Measurements from ENCODE around the gene MMP24.
A peak's percentile ranks its signal among the peaks of the same experiment; 100 is the strongest.

MMP24 gene

DNA sequence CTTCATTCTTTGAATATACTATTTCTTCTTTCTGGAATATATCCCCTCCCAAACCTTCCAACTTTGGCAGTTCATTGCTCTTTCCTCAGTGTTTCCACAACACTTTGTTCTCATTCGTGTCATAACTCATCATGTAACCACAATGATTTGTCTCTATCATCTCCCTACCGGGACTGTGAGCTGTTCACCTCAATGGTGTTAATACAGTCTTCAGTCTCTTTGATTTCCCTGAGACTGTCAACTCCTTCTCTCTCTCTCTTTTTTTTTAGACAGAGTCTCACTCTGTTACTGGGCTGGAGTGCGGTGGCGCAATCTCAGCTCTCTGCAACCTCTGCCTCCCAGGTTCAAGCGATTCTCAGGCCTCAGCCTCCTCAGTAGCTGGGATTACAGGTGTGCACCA lies 2.5 kb upstream of the MMP24 start:
- 95 to 99% methylated on average over 4 to 5 of the region's 5 CpGs for WGBS, 2 experiments (ENCODE audit: insufficient coverage in 2 of 2)
- Histone ChIP-seq H3K9me3 (ENCODE audit: control insufficient read depth, low read length) (no peaks in the 10 kb centered on the region), H3K27ac (ENCODE audit: low read depth, low read length, severe bottlenecking) (no peak overlapping the region), H3K4me1 (ENCODE audit: control insufficient read depth, insufficient read depth, low read length, poor library complexity, severe bottlenecking) (peaks cover 10% of the 10 kb centered on the region), H3K4me3 (ENCODE audit: extremely low read depth, insufficient read depth, low read length, poor library complexity, severe bottlenecking) (no peak overlapping the region), H3K36me3 (ENCODE audit: control insufficient read depth, insufficient read depth, low read length) (no peaks in the 10 kb centered on the region)

DNA sequence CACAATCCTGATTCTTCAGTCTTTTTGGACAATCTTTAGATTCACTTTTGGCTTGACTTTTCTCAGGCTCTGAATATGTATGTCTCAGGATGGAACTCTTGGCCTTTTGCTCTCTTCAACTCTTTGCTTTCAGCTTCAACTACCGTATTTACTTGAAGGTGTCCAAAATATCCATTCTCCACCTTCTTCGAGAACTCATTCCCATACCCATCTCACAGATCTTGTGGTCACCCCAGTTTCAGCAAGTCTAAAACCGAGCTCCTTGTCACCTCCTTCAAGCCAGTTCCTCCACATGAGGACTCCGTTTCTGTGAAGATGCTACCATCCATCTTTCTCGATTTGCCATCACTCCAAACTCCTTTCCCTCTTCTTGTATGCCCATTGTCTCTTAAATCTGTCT lies 2.0 kb upstream of the MMP24 start:
- Histone ChIP-seq H3K36me3 (ENCODE audit: control insufficient read depth, insufficient read depth, low read length) (no peaks in the 10 kb centered on the region), H3K27ac (ENCODE audit: low read depth, low read length, severe bottlenecking) (no peak overlapping the region), H3K4me3 (ENCODE audit: extremely low read depth, insufficient read depth, low read length, poor library complexity, severe bottlenecking) (no peak overlapping the region), H3K9me3 (ENCODE audit: control insufficient read depth, low read length) (no peaks in the 10 kb centered on the region), H3K4me1 (ENCODE audit: control insufficient read depth, insufficient read depth, low read length, poor library complexity, severe bottlenecking) (peaks cover 10% of the 10 kb centered on the region)
- WGBS, 2 experiments (ENCODE audit: insufficient coverage in 2 of 2) = 86 to 89% methylated on average over 5 of the region's 5 CpGs

- no peaks in the 10 kb centered on the region for H3K36me3 ChIP-seq (ENCODE audit: control insufficient read depth, insufficient read depth, low read length)
- peaks cover 10% of the 10 kb centered on the region for H3K4me1 ChIP-seq (ENCODE audit: control insufficient read depth, insufficient read depth, low read length, poor library complexity, severe bottlenecking)
- H3K4me3 ChIP-seq (ENCODE audit: extremely low read depth, insufficient read depth, low read length, poor library complexity, severe bottlenecking) = no peak overlapping the region
- H3K27ac ChIP-seq (ENCODE audit: low read depth, low read length, severe bottlenecking) = peak overlapping the region; percentile 23
- 59 to 70% methylated on average over 3 to 6 of the region's 9 CpGs for WGBS, 2 experiments (ENCODE audit: insufficient coverage in 2 of 2)
- no peaks in the 10 kb centered on the region for H3K9me3 ChIP-seq (ENCODE audit: control insufficient read depth, low read length)
Measured at GRCh38 chr20:35225319-35226125, 968 bp upstream of the MMP24 start.

GRCh38 chr20:35226884-35227681 lies 593 bp downstream of the MMP24 start:
- Histone ChIP-seq H3K4me3 (ENCODE audit: extremely low read depth, insufficient read depth, low read length, poor library complexity, severe bottlenecking) (no peak overlapping the region), H3K4me1 (ENCODE audit: control insufficient read depth, insufficient read depth, low read length, poor library complexity, severe bottlenecking) (peaks cover 10% of the 10 kb centered on the region), H3K27ac (ENCODE audit: low read depth, low read length, severe bottlenecking) (no peak overlapping the region), H3K9me3 (ENCODE audit: control insufficient read depth, low read length) (no peaks in the 10 kb centered on the region), H3K36me3 (ENCODE audit: control insufficient read depth, insufficient read depth, low read length) (no peaks in the 10 kb centered on the region)
- WGBS, 2 experiments (ENCODE audit: insufficient coverage in 2 of 2) = 2 to 6% methylated on average over 29 to 51 of the region's 74 CpGs

GRCh38 chr20:35232575-35232974 lies 6.1 kb downstream of the MMP24 start:
- no peaks in the 10 kb centered on the region for H3K4me1 ChIP-seq (ENCODE audit: control insufficient read depth, insufficient read depth, low read length, poor library complexity, severe bottlenecking)
- no peaks in the 10 kb centered on the region for H3K9me3 ChIP-seq (ENCODE audit: control insufficient read depth, low read length)
- no peak overlapping the region for H3K4me3 ChIP-seq (ENCODE audit: extremely low read depth, insufficient read depth, low read length, poor library complexity, severe bottlenecking)
- H3K36me3 ChIP-seq (ENCODE audit: control insufficient read depth, insufficient read depth, low read length) = no peaks in the 10 kb centered on the region
- 90 to 100% methylated on average over 2 of the region's 2 CpGs for WGBS, 2 experiments (ENCODE audit: insufficient coverage in 2 of 2)
- H3K27ac ChIP-seq (ENCODE audit: low read depth, low read length, severe bottlenecking) = no peak overlapping the region

DNA sequence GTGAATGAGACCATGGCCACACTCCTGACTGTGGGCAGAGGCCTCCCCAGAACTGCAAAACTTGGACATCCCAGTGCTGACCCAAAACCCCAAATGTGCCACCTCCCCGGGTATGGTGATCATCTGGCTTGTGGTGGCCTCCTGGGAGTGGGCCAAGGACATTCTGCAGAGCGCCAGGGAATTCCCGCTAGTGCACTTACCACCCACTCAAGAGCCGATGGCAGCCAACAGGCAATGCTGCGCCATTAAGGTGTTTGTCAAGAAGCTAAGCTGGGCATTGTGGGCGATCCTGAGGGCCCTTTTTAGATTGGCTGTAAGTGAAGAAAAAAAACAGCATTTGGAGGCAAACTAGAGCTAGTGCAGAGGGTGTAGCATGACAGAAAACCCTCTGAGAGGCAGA lies 9.4 kb downstream of the MMP24 start:
- H3K9me3 ChIP-seq (ENCODE audit: control insufficient read depth, low read length) = no peaks in the 10 kb centered on the region
- H3K27ac ChIP-seq (ENCODE audit: low read depth, low read length, severe bottlenecking) = no peak overlapping the region
- WGBS, 2 experiments (ENCODE audit: insufficient coverage in 2 of 2) = 92 to 95% methylated on average over 4 to 6 of the region's 6 CpGs
- no peak overlapping the region for H3K4me3 ChIP-seq (ENCODE audit: extremely low read depth, insufficient read depth, low read length, poor library complexity, severe bottlenecking)
- H3K4me1 ChIP-seq (ENCODE audit: control insufficient read depth, insufficient read depth, low read length, poor library complexity, severe bottlenecking) = no peaks in the 10 kb centered on the region
- H3K36me3 ChIP-seq (ENCODE audit: control insufficient read depth, insufficient read depth, low read length) = no peaks in the 10 kb centered on the region

DNA sequence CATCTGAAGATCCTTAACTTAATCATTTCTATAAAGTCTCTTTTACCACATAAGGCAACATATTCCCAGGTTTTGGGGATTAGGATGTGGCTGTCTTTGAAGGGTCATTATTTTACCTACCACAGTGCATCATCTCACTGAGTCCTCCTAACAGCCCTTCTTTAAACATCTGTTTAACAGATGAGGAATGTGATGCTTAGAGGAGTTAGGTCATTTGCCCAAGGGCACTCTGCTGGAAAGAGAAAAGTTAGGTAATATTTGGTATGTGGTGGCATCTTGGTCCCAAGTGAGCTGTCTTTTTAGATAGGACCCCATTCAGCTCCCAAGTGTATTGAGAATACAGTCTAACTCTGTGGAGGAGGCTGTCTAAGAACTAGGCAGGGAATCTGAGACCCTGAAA lies 11.0 kb downstream of the MMP24 start:
- Histone ChIP-seq H3K36me3 (ENCODE audit: control insufficient read depth, insufficient read depth, low read length) (no peaks in the 10 kb centered on the region), H3K4me1 (ENCODE audit: control insufficient read depth, insufficient read depth, low read length, poor library complexity, severe bottlenecking) (no peaks in the 10 kb centered on the region), H3K9me3 (ENCODE audit: control insufficient read depth, low read length) (no peaks in the 10 kb centered on the region), H3K4me3 (ENCODE audit: extremely low read depth, insufficient read depth, low read length, poor library complexity, severe bottlenecking) (no peak overlapping the region), H3K27ac (ENCODE audit: low read depth, low read length, severe bottlenecking) (no peak overlapping the region)

GRCh38 chr20:35238170-35238569 lies 11.7 kb downstream of the MMP24 start:
- no peak overlapping the region for H3K4me3 ChIP-seq (ENCODE audit: extremely low read depth, insufficient read depth, low read length, poor library complexity, severe bottlenecking)
- no peak overlapping the region for H3K27ac ChIP-seq (ENCODE audit: low read depth, low read length, severe bottlenecking)
- H3K9me3 ChIP-seq (ENCODE audit: control insufficient read depth, low read length) = no peaks in the 10 kb centered on the region
- H3K4me1 ChIP-seq (ENCODE audit: control insufficient read depth, insufficient read depth, low read length, poor library complexity, severe bottlenecking) = no peaks in the 10 kb centered on the region
- no peaks in the 10 kb centered on the region for H3K36me3 ChIP-seq (ENCODE audit: control insufficient read depth, insufficient read depth, low read length)
- WGBS, 2 experiments (ENCODE audit: insufficient coverage in 2 of 2) = 90 to 98% methylated on average over 2 to 4 of the region's 4 CpGs

- Histone ChIP-seq H3K4me1 (ENCODE audit: control insufficient read depth, insufficient read depth, low read length, poor library complexity, severe bottlenecking) (no peaks in the 10 kb centered on the region), H3K9me3 (ENCODE audit: control insufficient read depth, low read length) (no peaks in the 10 kb centered on the region), H3K4me3 (ENCODE audit: extremely low read depth, insufficient read depth, low read length, poor library complexity, severe bottlenecking) (no peak overlapping the region), H3K27ac (ENCODE audit: low read depth, low read length, severe bottlenecking) (no peak overlapping the region), H3K36me3 (ENCODE audit: control insufficient read depth, insufficient read depth, low read length) (no peaks in the 10 kb centered on the region)
- WGBS, 2 experiments (ENCODE audit: insufficient coverage in 2 of 2) = 88 to 89% methylated on average over 4 of the region's 5 CpGs
Measured at GRCh38 chr20:35238735-35239134, 12.2 kb downstream of the MMP24 start.

GRCh38 chr20:35240083-35240810 lies 13.8 kb downstream of the MMP24 start:
- Histone ChIP-seq H3K4me1 (ENCODE audit: control insufficient read depth, insufficient read depth, low read length, poor library complexity, severe bottlenecking) (no peaks in the 10 kb centered on the region), H3K9me3 (ENCODE audit: control insufficient read depth, low read length) (no peaks in the 10 kb centered on the region), H3K4me3 (ENCODE audit: extremely low read depth, insufficient read depth, low read length, poor library complexity, severe bottlenecking) (no peak overlapping the region), H3K36me3 (ENCODE audit: control insufficient read depth, insufficient read depth, low read length) (no peaks in the 10 kb centered on the region), H3K27ac (ENCODE audit: low read depth, low read length, severe bottlenecking) (no peak overlapping the region)
- 75 to 86% methylated on average over 4 to 5 of the region's 5 CpGs for WGBS, 2 experiments (ENCODE audit: insufficient coverage in 2 of 2)
